GM12874 (cell line): ENCODE results near the gene ONECUT2.

Experiments used
- CTCF ChIP-seq: IDR thresholded peaks from 2 replicates; pipeline ENCODE4 v1.5.1; 2011; ENCODE audit warnings: low read depth, mild to moderate bottlenecking, control low read depth, low read length, moderate library complexity; ENCODE audit not compliant: insufficient read depth

ONECUT2 gene

GRCh38 chr18:57434536-57435494 is at the start of gene ONECUT2:
Gene ONECUT2 (plus strand): TSS chr18:57435374. CDS start chr18:57435717, 343 bp downstream.
- TF ChIP-seq CTCF: no peak

DNA sequence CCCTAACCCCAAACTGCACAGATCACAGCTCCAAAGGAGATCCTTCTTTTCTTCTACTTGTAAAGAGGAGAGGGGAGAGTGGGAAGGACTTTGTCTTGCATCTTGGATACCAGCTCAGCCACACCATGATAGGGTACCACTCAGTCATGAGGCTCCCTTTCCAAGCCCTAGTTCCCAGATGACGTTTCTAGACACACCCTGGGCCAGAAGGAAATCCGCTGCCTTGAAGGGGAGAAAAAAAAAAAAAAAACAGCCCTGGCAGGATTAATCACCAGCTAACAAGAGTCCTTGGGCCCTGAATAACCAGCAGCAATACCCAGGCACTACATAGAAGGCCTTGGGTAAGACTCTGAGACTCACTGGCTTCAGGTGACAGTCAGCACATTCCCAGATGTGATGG is 45.9 kb upstream of the ONECUT2 start:
- no peak for TF ChIP-seq CTCF

- TF ChIP-seq CTCF: no peak
These were observed 45.1 kb upstream of the ONECUT2 start for GRCh38 chr18:57390044-57390443.

GRCh38 chr18:57397440-57398132 is 37.6 kb upstream of the ONECUT2 start:
- no peak for TF ChIP-seq CTCF

DNA sequence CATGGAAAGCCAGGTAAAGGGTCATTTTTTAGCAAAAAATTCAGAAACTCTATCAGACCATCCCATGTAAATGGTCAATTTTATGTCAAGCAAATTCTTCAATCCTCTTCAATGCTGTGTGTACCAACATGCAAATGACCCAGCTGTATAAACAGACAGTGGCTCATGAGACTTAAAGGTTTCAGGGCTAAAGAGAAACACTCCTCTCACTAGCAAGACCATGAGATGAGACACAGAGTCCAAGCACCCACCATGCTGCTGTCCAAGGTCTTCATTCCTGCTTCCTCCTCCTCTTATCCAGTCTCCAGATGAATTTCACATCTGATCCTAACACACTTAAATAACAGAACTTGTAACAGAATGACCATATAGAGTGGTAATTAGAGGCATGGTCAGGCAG is 30.8 kb upstream of the ONECUT2 start:
- no peak for TF ChIP-seq CTCF

GRCh38 chr18:57409650-57410049 is 25.5 kb upstream of the ONECUT2 start:
- TF ChIP-seq CTCF: no peak

- no peak for TF ChIP-seq CTCF
These were observed 24.4 kb upstream of the ONECUT2 start for GRCh38 chr18:57410749-57411148.
